ENCODE measurements around the gene TSPAN32. TPM values are rescaled to one million over a fixed set of nuclear protein-coding genes. Genes with fewer than 3 reads are reported as not detected.

TSPAN32 gene
- total RNA-seq, 1 experiment from 2014 or later = not detected

GRCh38 chr11:2302896-2303626, 1.2 kb downstream of the TSPAN32 start (continued):
- TF ChIP-seq CTCF (IDR thresholded peaks at IDR 0.05 in 2 of 3, conservative IDR thresholded peaks at IDR 0.05 in 1 of 3; ENCODE audit: borderline replicate concordance in 1 of 3, insufficient read depth in 1 of 3, low read depth in 2 of 3, low read length in 2 of 3) = no peak
- TF ChIP-seq ATF3 (IDR thresholded peaks at IDR 0.05) = no peak
- no peak for TF ChIP-seq SIN3A (IDR thresholded peaks at IDR 0.05; ENCODE audit: low read depth)
- no peak for TF ChIP-seq EZH2 (IDR thresholded peaks at IDR 0.05)
- TF ChIP-seq SRF (IDR thresholded peaks at IDR 0.05; ENCODE audit: low read depth) = no peak
- no peak for TF ChIP-seq FOSL1 (IDR thresholded peaks at IDR 0.05; ENCODE audit: low read depth)
- no peak for TF ChIP-seq POLR2AphosphoS5 (IDR thresholded peaks at IDR 0.05; ENCODE audit: low read depth, low read length)
- TF ChIP-seq ELF1 (IDR thresholded peaks at IDR 0.05; ENCODE audit: borderline replicate concordance, low read depth) = no peak
- TF ChIP-seq SP1 (IDR thresholded peaks at IDR 0.05; ENCODE audit: low read depth) = no peak

DNA sequence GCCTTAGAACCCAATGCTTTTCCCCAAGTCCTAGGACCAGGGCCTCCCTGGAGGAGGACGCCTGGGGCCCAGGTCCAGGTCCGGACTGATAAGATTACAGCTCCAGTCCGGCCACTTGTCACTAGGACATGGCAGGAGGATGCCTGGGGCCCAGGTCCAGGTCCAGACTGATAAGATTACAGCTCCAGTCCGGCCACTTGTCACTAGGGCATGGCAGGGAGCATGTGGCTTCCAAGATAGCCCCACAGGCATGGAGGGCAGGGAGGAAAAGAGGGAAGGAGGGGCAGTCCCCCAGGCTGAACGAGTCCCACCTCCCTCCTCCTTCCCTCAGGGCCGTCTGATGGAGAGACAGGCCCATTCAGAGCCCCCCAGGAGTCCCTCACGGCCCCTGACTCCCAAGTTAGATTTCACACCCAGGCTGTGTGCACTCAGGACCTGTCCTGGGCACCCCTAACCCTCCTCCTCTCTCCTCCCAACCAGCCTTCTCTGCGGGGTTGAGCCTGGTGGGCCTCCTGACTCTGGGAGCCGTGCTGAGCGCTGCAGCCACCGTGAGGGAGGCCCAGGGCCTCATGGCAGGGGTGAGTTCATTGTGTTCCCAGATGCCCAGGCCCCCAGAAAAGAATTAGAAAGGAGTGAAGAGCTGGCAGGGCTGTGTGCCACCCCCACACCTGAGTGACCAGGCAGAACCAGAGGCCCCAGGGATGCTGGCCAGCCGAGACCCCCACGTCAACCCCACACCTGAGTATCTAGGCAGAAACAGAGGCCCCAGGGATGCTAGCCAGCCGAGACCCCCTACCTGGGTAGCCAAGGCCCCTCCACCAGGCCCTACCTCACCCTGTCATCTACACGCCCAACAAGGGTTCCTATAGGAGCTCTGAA, 2.1 kb downstream of the TSPAN32 start:
- ChIA-PET POLR2A (no interaction called here), RAD21 (ENCODE audit: low non-redundant PET in 1 of 2, low total read pairs in 2 of 2, uncharacterized antibody in 2 of 2, unreplicated experiment in 2 of 2) (interaction anchor here (0.8 to 3.1 kb wide), 4 partner anchors 97 to 116 kb away, joined by 4 to 56 read pairs (median 24); partner anchors contain the start of gene TSSC4 (in 1 of the 2)), CTCF (interaction anchor here (0.8 to 6.2 kb wide), 7 partner anchors 10 to 228 kb away, joined by 3 to 225 read pairs (median 4); partner anchors contain the start of gene TSSC4)
- Histone ChIP-seq H3K4me3 (replicated peaks in 1 of 2; ENCODE audit: low read depth in 1 of 2, low read length in 2 of 2) (no peak overlapping the region), H3K9me2 (ENCODE audit: insufficient read depth) (no peaks in the 10 kb centered on the region), H3K4me2 (ENCODE audit: low read length) (no peak overlapping the region), H3K27me3 (ENCODE audit: insufficient read depth, low read length) (no peaks in the 10 kb centered on the region), H3K27ac (ENCODE audit: low read depth, low read length) (no peak overlapping the region), H3K9ac (ENCODE audit: low read length) (no peak overlapping the region), H3K4me1 (ENCODE audit: control insufficient read depth in 1 of 2, insufficient read depth in 2 of 2, low read length in 2 of 2) (no peaks in the 10 kb centered on the region), H3K36me3 (ENCODE audit: control insufficient read depth in 1 of 2, insufficient read depth in 2 of 2, low read length in 2 of 2) (no peaks in the 10 kb centered on the region), H3K9me3 (ENCODE audit: control insufficient read depth in 1 of 2, insufficient read depth in 1 of 2, low read depth in 1 of 2, low read length in 2 of 2) (no peaks in the 10 kb centered on the region), H2AFZ (ENCODE audit: low read depth, low read length, poor library complexity, severe bottlenecking) (no peak overlapping the region), H3K79me2 (ENCODE audit: insufficient read depth, low read length) (no peaks in the 10 kb centered on the region), H4K20me1 (ENCODE audit: insufficient read depth) (no peaks in the 10 kb centered on the region)
- BruUV-seq (replicated peaks) = no TSS peak
- intact Hi-C loops (cut with micrococcal nuclease) = no loop called here
- DNase-seq (ENCODE audit: low read depth, low spot score) = no peak
- no peak for ATAC-seq
- no peak for TF ChIP-seq SRF (IDR thresholded peaks at IDR 0.05; ENCODE audit: low read depth)
- no peak for TF ChIP-seq MAX (IDR thresholded peaks at IDR 0.05)
- TF ChIP-seq POLR2A (IDR thresholded peaks at IDR 0.05; ENCODE audit: borderline replicate concordance, extremely low read depth, insufficient read depth, insufficient read length) = no peak
- TF ChIP-seq EZH2phosphoT487 (IDR thresholded peaks at IDR 0.05; ENCODE audit: borderline replicate concordance) = no peak
- TF ChIP-seq EZH2 (IDR thresholded peaks at IDR 0.05) = no peak
- no peak for TF ChIP-seq YY1 (IDR thresholded peaks at IDR 0.05; ENCODE audit: extremely low read depth, insufficient replicate concordance, low read depth, low read length)
- no peak for TF ChIP-seq SIN3A (IDR thresholded peaks at IDR 0.05; ENCODE audit: low read depth)
- no peak for TF ChIP-seq ELF1 (IDR thresholded peaks at IDR 0.05; ENCODE audit: borderline replicate concordance, low read depth)
- TF ChIP-seq CTCF (IDR thresholded peaks at IDR 0.05 in 2 of 3, conservative IDR thresholded peaks at IDR 0.05 in 1 of 3; ENCODE audit: borderline replicate concordance in 1 of 3, insufficient read depth in 1 of 3, low read depth in 2 of 3, low read length in 2 of 3) = no peak
- TF ChIP-seq POLR2AphosphoS5 (IDR thresholded peaks at IDR 0.05; ENCODE audit: low read depth, low read length) = no peak
- no peak for TF ChIP-seq ATF3 (IDR thresholded peaks at IDR 0.05)
- no peak for TF ChIP-seq ZNF274 (IDR thresholded peaks at IDR 0.05; ENCODE audit: low read depth, low read length)
- TF ChIP-seq JUND (IDR thresholded peaks at IDR 0.05) = no peak
- TF ChIP-seq CBX3 (IDR thresholded peaks at IDR 0.05; ENCODE audit: low read depth) = no peak

Measured in HCT116 (cell line).